GM12878 (cell line): Measurements from ENCODE around the gene PLXNA4. TPM values are rescaled to one million over a fixed set of nuclear protein-coding genes. Genes with fewer than 3 reads are reported as not detected.

Source experiments
- ATAC-seq: fragments of 200-7000 bp; cut with Tn5 transposase; 3 replicates; pipeline ENCODE4 v1.9.1; 2020; ENCODE audit warnings: mild to moderate bottlenecking, moderate library complexity
- BruUV-seq: library from RNA; stranded (reverse); fragments of 400-500 nt; replicated peaks from 2 replicates; lab custom pipeline; 2021; lab: Mats Ljungman, UMichigan
- CTCF ChIA-PET: fragments of 300-600 bp; sonication (Branson Sonifier 250); formaldehyde crosslinking; extraction: SDS; loops from one replicate; lab custom pipeline; 2021; ENCODE audit warnings: inconsistent platforms; lab: Yijun Ruan, JAX
- POLR2A ChIA-PET: fragments of 350-600 bp; formaldehyde crosslinking; extraction: SDS; loops from one replicate; lab custom pipeline; 2021; ENCODE audit warnings: inconsistent platforms; lab: Charles Lee
- RAD21 ChIA-PET: fragments of 300-600 bp; sonication (Branson Sonifier 250); formaldehyde crosslinking; loops from one replicate; lab custom pipeline; 2023; ENCODE audit warnings: antibody characterized with exemption; ENCODE audit not compliant: unreplicated experiment; lab: Charles Lee
- SMC1A ChIA-PET: fragments of 300-600 bp; sonication (Branson Sonifier 250); formaldehyde crosslinking; loops from one replicate; lab custom pipeline; 2023; ENCODE audit not compliant: unreplicated experiment, uncharacterized antibody; lab: Charles Lee
- DNase-seq: peaks from one replicate; pipeline ENCODE4 v3.0.0-alpha.2; 2011; ENCODE audit warnings: low read depth, low spot score
- FAIRE-seq: peaks from 3 replicates; lab custom pipeline; 2011; peaks lifted over from hg19 to GRCh38; lab: Jason Lieb, UNC
- H2AFZ ChIP-seq: 2 replicates; pipeline ENCODE4 v1.6.0; 2011; ENCODE audit warnings: low read depth, low read length, control low read depth; ENCODE audit not compliant: control insufficient read depth
- H3K27ac ChIP-seq: 2 replicates; pipeline ENCODE4 v1.5.1; 2011; ENCODE audit warnings: control low read depth; ENCODE audit not compliant: control insufficient read depth, insufficient read depth
- H3K27me3 ChIP-seq, 2 experiments: replicated peaks in 1 of 2; 2 replicates each; pipeline versions ENCODE4 v1.6.0 to v1.6.1; 2011; ENCODE audit warnings: low read length in 1 of 2; ENCODE audit not compliant: control insufficient read depth in 2 of 2, insufficient read depth in 2 of 2
- H3K36me3 ChIP-seq, 2 experiments: 2 replicates each; pipeline ENCODE4 v1.5.1; 2011; ENCODE audit warnings: low read length in 1 of 2; ENCODE audit not compliant: control insufficient read depth in 2 of 2, insufficient read depth in 2 of 2
- H3K4me1 ChIP-seq: 2 replicates; pipeline ENCODE4 v1.6.1; 2011; ENCODE audit warnings: mild to moderate bottlenecking, low read length, moderate library complexity, mixed read lengths; ENCODE audit not compliant: control insufficient read depth, insufficient read depth
- H3K4me2 ChIP-seq: 2 replicates; pipeline ENCODE4 v1.6.0; 2011; ENCODE audit warnings: control low read depth; ENCODE audit not compliant: control insufficient read depth, insufficient read depth
- H3K4me3 ChIP-seq: fragments of 200-600 bp; sonication (generic); 2 replicates; pipeline ENCODE4 v1.5.1; 2016
- H3K79me2 ChIP-seq: 2 replicates; pipeline ENCODE4 v1.6.0; 2011; ENCODE audit warnings: low read length; ENCODE audit not compliant: control insufficient read depth, insufficient read depth
- H3K9ac ChIP-seq: 2 replicates; pipeline ENCODE4 v1.8.0; 2011; ENCODE audit warnings: low read length, control low read depth, mixed read lengths; ENCODE audit not compliant: control insufficient read depth, insufficient read depth
- H3K9me3 ChIP-seq: replicated peaks from 3 replicates; pipeline ENCODE4 v1.5.1; 2011; ENCODE audit warnings: mild to moderate bottlenecking, low read length; ENCODE audit not compliant: control insufficient read depth, insufficient read depth
- H4K20me1 ChIP-seq: 2 replicates; pipeline ENCODE4 v1.6.0; 2011; ENCODE audit not compliant: control insufficient read depth, insufficient read depth
- BCL11A ChIP-seq: IDR thresholded peaks from 2 replicates; pipeline ENCODE4 v1.6.1; 2011; ENCODE audit warnings: low read depth, low read length
- BHLHE40 ChIP-seq, 2 experiments: fragments of 450-650 bp in 1 of 2; IDR thresholded peaks; 2 replicates each; pipeline ENCODE4 v1.6.1; 2011 to 2017; ENCODE audit warnings: low read depth in 2 of 2, borderline replicate concordance in 1 of 2, improper control_type of control experiment in 1 of 2, low read length in 1 of 2, mild to moderate bottlenecking in 1 of 2
- CREM ChIP-seq: IDR thresholded peaks from 2 replicates; pipeline ENCODE4 v1.6.1; 2014; ENCODE audit warnings: antibody characterized with exemption, low read depth
- ESRRA ChIP-seq: IDR thresholded peaks from 2 replicates; pipeline ENCODE4 v1.6.1; 2012; ENCODE audit warnings: mild to moderate bottlenecking, low read length, improper control_type of control experiment
- FOS ChIP-seq: IDR thresholded peaks from 3 replicates; pipeline ENCODE4 v1.6.1; 2011; ENCODE audit warnings: borderline replicate concordance; ENCODE audit not compliant: insufficient read length; ENCODE audit errors: extremely low read depth
- MEF2B ChIP-seq: fragments of 450-650 bp; IDR thresholded peaks from 2 replicates; pipeline ENCODE4 v1.6.1; 2018; ENCODE audit warnings: mild to moderate bottlenecking, moderate library complexity; ENCODE audit not compliant: partially characterized antibody, poor library complexity, severe bottlenecking
- REST ChIP-seq: IDR thresholded peaks from 2 replicates; pipeline ENCODE4 v1.6.1; 2012; ENCODE audit warnings: mild to moderate bottlenecking, low read depth, low read length
- SPI1 ChIP-seq: IDR thresholded peaks from 2 replicates; pipeline ENCODE4 v1.6.1; 2011; ENCODE audit warnings: low read depth, mild to moderate bottlenecking, low read length, moderate library complexity, borderline replicate concordance; ENCODE audit not compliant: insufficient read depth
- ZNF622 ChIP-seq: fragments of 450-650 bp; IDR thresholded peaks from 2 replicates; pipeline ENCODE4 v1.6.1; 2017; ENCODE audit warnings: mild to moderate bottlenecking, inconsistent platforms
- ZZZ3 ChIP-seq: IDR thresholded peaks from 2 replicates; pipeline ENCODE4 v1.6.1; 2011; ENCODE audit warnings: low read depth; ENCODE audit not compliant: control insufficient read depth, insufficient read length
- WGBS: methylation state at CpG from one replicate; pipeline ENCODE4 v1.1.6; 2016; ENCODE audit warnings: low lambda C conversion rate; ENCODE audit not compliant: insufficient replicate concordance, insufficient coverage; ENCODE audit errors: missing lambda C conversion rate; 5-methylcytosine and 5-hydroxymethylcytosine counted together
- in situ Hi-C: fragments of 300-500 bp; cut with MboI; formaldehyde crosslinking; loops from 9 replicates; pipeline ENCODE4 v1.14.3; 2018; ENCODE audit warnings: mixed read lengths
- intact Hi-C: fragments of 100-400 bp; cut with micrococcal nuclease; formaldehyde crosslinking; loops from one replicate; pipeline ENCODE4 v1.14.2; 2022; ENCODE audit not compliant: unreplicated experiment
- polyA plus RNA-seq, 11 experiments: library from polyadenylated mRNA; depleted of rRNA in 4 of 11; unstranded in 6 of 11; stranded (reverse) in 5 of 11; fragments of >200 nt; fragmentation: Nextera tagmentation in 4 of 11; fragmentation: Illumina TruSeq in 1 of 11; extraction: Ambion mirVana in 4 of 11; extraction: Trizol in 1 of 11; gene quantifications; 1 replicate in 1 of 11; 2 replicates in 10 of 11; pipeline versions ENCODE4 v1.2.1 to v1.2.3, GENCODE V29; 2011 to 2016; ENCODE audit warnings: inconsistent platforms in 2 of 11, missing spikeins in 2 of 11, low read depth in 1 of 11
- total RNA-seq, 4 experiments: library from RNA; depleted of rRNA in 3 of 4; stranded (reverse); fragments of >200 nt in 3 of 4; fragmentation: Illumina TruSeq in 1 of 4; extraction: Trizol in 1 of 4; gene quantifications; 2 replicates each; pipeline versions ENCODE4 v1.2.1 to v1.2.3, GENCODE V29; 2013 to 2021

The PLXNA4 gene
- total and polyA plus RNA-seq, 10 of the 15 experiments (the other 5 are each of a cell fraction or from before 2014, with no cell fraction given) = 0.03 TPM; not detected in 9

DNA sequence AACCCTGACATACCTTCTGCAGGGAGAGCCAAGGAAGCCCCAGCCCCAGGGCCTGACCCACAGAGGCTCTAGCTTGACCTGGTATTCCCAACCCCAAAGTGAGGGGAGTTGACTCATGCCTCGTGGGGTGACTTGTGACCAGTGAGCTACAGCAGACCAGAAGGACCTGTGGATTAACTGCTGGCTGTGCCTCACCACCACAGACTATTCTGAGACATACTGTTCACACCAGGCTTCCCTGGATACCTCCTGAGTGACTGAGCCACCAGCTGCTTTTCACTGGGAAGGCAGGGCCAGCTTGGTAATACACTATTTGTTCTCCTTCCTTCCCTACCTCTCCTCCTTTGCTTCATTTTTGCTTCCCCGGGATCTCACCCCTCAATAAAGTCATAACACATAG is 7.3 kb downstream of the PLXNA4 start:
- DNase-seq (no peak), ATAC-seq (no peak), FAIRE-seq (no peak)
- intact Hi-C loops = no loop called here
- Histone ChIP-seq H3K9me3 (no peaks in the 10 kb centered on the region), H3K27ac (no peak overlapping the region), H3K4me1 (no peaks in the 10 kb centered on the region), H3K79me2 (no peaks in the 10 kb centered on the region), H2AFZ (no peak overlapping the region), H4K20me1 (no peaks in the 10 kb centered on the region), H3K36me3 (no peaks in the 10 kb centered on the region), H3K4me3 (no peak overlapping the region), H3K4me2 (no peak overlapping the region), H3K27me3 (peaks cover 6 to 12% of the 10 kb centered on the region in 2 experiments), H3K9ac (no peak overlapping the region)
- TF ChIP-seq SPI1 = no peak
- TF ChIP-seq FOS = no peak
- TF ChIP-seq BHLHE40 (IDR thresholded peaks at IDR 0.05; ENCODE audit: borderline replicate concordance in 1 of 2, low read depth in 2 of 2, low read length in 1 of 2) = no peak
- no peak for TF ChIP-seq MEF2B
- TF ChIP-seq BCL11A = no peak
- no peak for TF ChIP-seq ESRRA
- TF ChIP-seq ZZZ3 = no peak
- TF ChIP-seq CREM = no peak
- no peak for TF ChIP-seq ZNF622
- no peak for TF ChIP-seq REST
- ChIA-PET SMC1A (interaction anchor here (1.3 kb wide), 1 partner anchor 12 kb away, joined by 4 read pairs; no protein-coding TSS in a partner anchor), RAD21 (no interaction called here), POLR2A (no interaction called here), CTCF (interaction anchor here (3.4 kb wide), 1 partner anchor 12 kb away, joined by 17 read pairs; no protein-coding TSS in a partner anchor)
- in situ Hi-C loops = no loop called here
- 0% methylated on average over 2 of the region's 2 CpGs for WGBS
- BruUV-seq = no TSS peak
